T-helper 22 cell (primary cell): ENCODE data around the gene TIAL1.
"Not testable (repeated sequence)": the region's sequence is repeated elsewhere in the genome, so short reads cannot be mapped to it uniquely, and the experiment has no call there.

ENCODE experiments used
- DNase-seq: peaks from one replicate; pipeline ENCODE4 v3.0.0-alpha.2; 2020; ENCODE audit warnings: low read depth

TIAL1 gene

GRCh38 chr10:119549247-119549999 is 47.3 kb downstream of the TIAL1 start:
- DNase-seq: no peak

DNA sequence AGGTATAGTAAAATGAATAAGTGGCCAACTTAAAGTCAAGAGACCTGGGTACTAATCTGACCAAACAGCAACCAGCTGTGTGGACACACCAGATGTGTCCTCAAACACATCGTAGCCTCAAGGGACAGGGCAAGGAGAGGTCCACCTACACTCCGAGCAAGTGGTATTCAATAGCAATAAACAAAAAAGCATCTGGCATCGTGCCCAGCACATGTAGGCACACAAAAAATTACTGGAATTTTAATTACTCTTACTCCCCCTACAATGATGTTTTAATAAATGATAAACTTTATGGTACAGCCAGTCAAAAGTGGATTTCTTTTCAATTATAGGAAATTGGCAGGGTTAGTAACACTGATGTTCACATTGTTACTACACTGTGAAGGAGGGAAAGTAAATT is 50.8 kb downstream of the TIAL1 start:
- DNase-seq: no peak

DNA sequence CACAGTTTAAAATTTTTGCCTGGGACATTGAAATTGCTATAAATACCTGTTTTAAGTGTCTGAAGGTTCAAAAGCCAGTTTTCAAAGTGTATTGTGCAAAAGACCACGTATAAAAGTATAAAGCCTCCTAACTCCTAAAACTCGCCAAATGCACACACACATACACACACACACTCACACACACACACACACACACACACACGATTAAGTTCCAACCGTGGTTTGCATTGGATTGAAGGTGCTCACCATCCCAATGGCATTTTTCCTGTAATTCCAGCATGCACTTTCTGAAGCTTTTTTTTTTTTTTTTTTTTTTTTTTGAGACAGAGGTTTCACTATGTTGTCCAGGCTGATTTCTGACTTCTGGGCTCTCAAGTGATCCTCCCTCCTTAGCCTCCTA is 51.5 kb downstream of the TIAL1 start:
- DNase-seq: no peak

- DNase-seq: no peak
Measured at GRCh38 chr10:119543814-119544642, 52.7 kb downstream of the TIAL1 start.

GRCh38 chr10:119542988-119543813 is 53.6 kb downstream of the TIAL1 start:
- peak; percentile 39 for DNase-seq

GRCh38 chr10:119542357-119542987 is 54.3 kb downstream of the TIAL1 start, which contains the start of gene RGS10:
RGS10 (minus strand) TSS chr10:119542719; CDS start chr10:119542638, 81 bp downstream.
- peak; percentile 66 for DNase-seq

- DNase-seq: no peak
Measured at GRCh38 chr10:119541459-119542356, 55.1 kb downstream of the TIAL1 start.

DNA sequence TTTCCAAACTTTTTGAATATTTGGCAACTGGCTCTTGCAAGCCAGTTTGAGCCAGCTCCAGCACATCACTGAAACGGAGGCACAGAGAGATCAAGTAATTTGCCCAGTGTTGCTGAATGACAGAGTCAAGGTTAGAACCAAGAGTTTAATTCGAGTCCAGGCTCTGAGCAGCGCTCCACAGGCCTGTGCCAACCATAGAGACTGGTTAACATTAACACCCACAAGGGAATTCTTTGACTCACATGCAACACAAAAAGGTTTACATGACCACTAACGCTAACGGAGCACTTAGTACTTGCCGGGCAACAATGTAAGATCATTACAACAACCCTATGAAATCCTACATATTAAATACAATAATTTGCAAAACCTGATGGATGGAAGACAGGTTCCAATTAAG is 55.7 kb downstream of the TIAL1 start:
- DNase-seq: no peak

DNA sequence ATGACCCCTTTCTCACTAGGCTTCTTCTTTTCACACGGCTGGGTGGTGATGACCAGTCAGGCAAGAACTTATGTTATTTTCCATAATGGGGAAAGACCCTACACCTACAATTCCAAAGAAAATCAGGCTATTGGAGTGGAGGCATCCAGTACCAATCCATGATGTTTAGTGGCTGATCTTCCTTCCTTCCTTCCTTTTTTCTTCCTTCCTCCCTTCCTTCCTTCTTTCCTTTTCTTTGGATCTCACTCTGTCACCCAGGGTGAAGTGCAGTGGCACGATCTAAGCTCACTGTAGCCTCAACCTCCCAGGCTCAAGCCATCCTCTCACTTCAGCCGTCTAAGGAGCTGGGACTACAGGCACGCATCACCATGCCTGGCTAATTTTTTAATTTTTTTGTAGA is 56.7 kb downstream of the TIAL1 start:
- DNase-seq: no peak

GRCh38 chr10:119539359-119539825 is 57.4 kb downstream of the TIAL1 start:
- DNase-seq: no peak

DNA sequence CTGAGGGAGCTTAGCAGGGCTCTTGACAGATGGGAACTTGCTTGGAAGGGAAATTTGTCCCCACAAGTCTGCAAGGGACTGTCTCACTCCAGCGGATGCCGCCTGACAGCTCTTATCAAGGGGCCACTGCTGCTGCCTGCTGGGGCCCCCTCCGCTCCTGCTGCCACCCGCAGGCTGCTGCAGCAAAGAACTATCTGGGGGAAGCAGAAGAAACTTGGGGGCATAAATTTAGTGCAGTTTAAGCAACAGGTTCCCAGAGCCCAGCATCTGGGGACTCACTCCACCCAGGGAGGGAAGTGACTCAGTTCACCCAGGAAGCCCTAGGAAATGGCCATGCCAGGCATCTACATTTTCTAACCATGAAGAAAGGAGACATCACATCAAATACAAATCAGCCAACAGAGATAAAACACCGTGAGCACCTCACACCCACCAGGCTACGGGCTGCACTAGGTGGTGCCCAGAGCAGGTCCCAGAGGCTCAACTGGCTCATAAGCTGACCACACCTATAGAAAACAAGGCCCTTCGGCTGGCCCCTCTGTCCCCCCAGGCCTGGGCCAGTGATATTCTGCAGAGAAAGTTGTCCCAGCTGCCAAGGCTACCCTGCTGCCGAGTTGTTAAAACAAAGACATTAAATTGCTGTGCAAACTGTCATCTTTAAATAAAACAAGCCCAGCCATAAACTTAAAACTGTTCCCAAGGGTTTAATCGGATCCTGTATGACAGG is 58.0 kb downstream of the TIAL1 start:
- no peak for DNase-seq

DNA sequence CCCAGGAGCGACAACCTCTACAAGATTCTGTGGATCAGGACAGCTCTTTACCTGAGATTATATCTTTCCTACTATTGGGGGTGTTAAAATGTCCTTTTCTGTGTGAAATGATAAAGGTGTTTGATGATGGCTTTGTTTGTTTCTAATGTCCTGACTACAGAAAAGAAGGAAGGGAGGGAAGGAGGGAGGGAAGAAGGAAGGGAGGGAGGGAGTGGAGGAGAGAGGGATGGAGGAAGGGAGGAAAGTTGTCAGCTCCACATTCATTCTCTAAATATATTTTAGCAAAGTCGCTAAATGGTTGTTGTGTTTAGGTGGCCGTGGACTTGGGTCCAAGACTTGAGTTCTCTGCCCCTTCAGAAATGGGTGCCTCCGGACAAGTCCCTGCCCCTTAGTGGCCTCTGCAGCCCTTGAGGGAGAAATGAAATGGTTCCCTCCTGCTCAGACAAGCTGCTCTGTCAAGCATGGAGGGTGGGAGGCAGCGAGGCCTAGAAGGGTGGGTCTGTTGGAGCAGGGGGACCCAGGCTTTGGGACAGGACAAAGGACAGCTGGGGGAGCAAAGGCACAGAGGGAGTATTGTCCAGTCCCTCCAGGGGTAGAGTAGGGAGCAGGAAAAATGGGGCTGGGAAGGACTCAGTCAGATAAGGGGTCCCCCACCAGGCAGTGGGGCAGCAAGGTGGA is 58.7 kb downstream of the TIAL1 start:
- no peak for DNase-seq

GRCh38 chr10:119536508-119537025 is 60.2 kb downstream of the TIAL1 start:
- no peak for DNase-seq

DNA sequence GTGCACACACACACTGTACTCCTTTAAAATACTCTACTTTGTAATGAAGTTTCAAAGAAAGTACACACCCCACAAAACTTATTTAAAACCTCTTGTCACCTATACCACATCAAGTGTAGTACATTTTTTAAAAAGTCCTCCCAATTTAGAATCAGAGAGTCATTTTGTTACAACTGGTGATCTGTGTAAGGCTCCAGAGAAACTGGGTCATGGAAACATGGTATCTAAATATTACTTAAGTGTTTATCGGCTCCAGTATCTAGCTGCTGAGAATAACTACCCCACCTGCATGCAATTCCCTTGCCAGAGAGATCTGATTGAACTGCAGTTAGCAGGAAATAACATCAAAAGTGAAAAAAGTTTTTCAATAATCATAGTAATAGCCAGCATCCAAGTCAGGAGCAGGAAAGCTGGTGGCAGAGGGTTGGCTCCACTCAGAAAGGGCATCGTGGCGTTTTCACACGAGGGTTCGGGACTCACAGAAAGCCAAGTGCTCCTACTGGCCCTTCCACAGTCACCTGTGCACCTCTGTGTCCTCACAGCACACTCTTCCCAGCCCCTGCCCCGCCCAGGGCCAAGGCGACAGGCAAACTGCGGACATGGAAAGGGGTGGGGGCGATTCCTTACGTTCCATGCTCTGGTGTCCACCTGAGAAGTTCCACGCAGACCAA is 60.8 kb downstream of the TIAL1 start:
- DNase-seq: no peak

DNA sequence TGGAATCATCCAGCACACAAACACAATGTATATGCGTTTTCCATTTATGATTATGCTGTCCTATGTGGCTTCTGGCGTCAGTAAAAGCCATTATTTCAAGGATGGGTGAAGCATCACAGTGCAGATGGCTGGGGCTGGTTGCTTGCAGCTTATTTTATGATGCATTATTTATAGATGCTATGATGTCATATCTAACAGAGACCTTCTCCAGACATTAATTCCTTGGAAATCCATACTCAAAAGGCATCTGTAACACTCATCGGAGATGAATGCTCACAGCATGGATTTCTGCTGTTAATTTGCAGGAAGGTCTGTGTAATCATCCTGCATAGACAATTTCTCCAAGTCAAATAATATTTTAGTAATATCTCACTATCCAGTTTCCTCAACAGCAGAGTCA is 61.5 kb downstream of the TIAL1 start:
- DNase-seq: no peak

GRCh38 chr10:119533473-119533872 is 63.3 kb downstream of the TIAL1 start:
- DNase-seq: no peak

GRCh38 chr10:119532791-119533190 is 64.0 kb downstream of the TIAL1 start:
- not testable (repeated sequence) for DNase-seq

GRCh38 chr10:119532251-119532650 is 64.5 kb downstream of the TIAL1 start:
- DNase-seq: not testable (repeated sequence)

- DNase-seq: no peak
Measured at GRCh38 chr10:119531067-119531466, 65.7 kb downstream of the TIAL1 start.
